ENCODE measurements around the gene PLA2G4E. TPM values are rescaled to one million over a fixed set of nuclear protein-coding genes. Genes with fewer than 3 reads are reported as not detected.

Gene PLA2G4E
- total and polyA plus RNA-seq, 5 donors: 0.06 to 0.26 (median 0.08) TPM

GRCh38 chr15:41932101-41932500, 88.7 kb downstream of the PLA2G4E start:
- DNase-seq: no peak
- Histone ChIP-seq H3K27me3 (ENCODE audit: control insufficient read depth, insufficient read depth) (no peaks in the 10 kb centered on the region), H3K4me1 (ENCODE audit: control insufficient read depth, insufficient read depth, low read length) (peaks cover 34% of the 10 kb centered on the region), H3K9me3 (ENCODE audit: control insufficient read depth, low read length) (no peaks in the 10 kb centered on the region), H3K4me3 (ENCODE audit: low read length) (no peak overlapping the region), H3K27ac (ENCODE audit: low read length) (no peak overlapping the region)
- WGBS: 90% methylated on average over 9 of the region's 9 CpGs
- intact Hi-C loops (cut with DNase I): no loop called here
- ATAC-seq: no peak

Other genes with a start within 250 kb of the PLA2G4E start
- gene MAPKBP1, start 246.6 kb downstream of the PLA2G4E start, total RNA-seq: 10 to 100 TPM; 16.0 to 20.4 (median 19.2) TPM
- 11.2 TPM for gene MAPKBP1, start 246.6 kb downstream of the PLA2G4E start, polyA plus RNA-seq
- 10 to 100 TPM in 3 of 4 donors, 1 to 10 TPM in 1; 8.5 to 17.2 (median 16.2) TPM for gene JMJD7, start 192.9 kb downstream of the PLA2G4E start, total RNA-seq
- gene JMJD7, start 192.9 kb downstream of the PLA2G4E start, polyA plus RNA-seq: 16.5 TPM
- gene PLA2G4B, start 182.2 kb downstream of the PLA2G4E start, total RNA-seq: 1 to 10 TPM; 1.8 to 7.1 (median 5.8) TPM
- 3.9 TPM for gene PLA2G4B, start 182.2 kb downstream of the PLA2G4E start, polyA plus RNA-seq
- gene SPTBN5, start 127.0 kb downstream of the PLA2G4E start, total RNA-seq: 1 to 10 TPM; 1.7 to 4.3 (median 3.8) TPM
- 2.3 TPM for gene SPTBN5, start 127.0 kb downstream of the PLA2G4E start, polyA plus RNA-seq
- gene EHD4, start 48.5 kb downstream of the PLA2G4E start, total RNA-seq: 10 to 100 TPM; 31.7 to 37.4 (median 35.3) TPM
- gene EHD4, start 48.5 kb downstream of the PLA2G4E start, polyA plus RNA-seq: 26.3 TPM
- gene PLA2G4D, start 73.5 kb upstream of the PLA2G4E start, total RNA-seq: not detected
- not detected for gene PLA2G4D, start 73.5 kb upstream of the PLA2G4E start, polyA plus RNA-seq
- gene PLA2G4F, start 135.6 kb upstream of the PLA2G4E start, total RNA-seq: 1 to 10 TPM in 2 of 4 donors, under 1 TPM in 1, not detected in 1; 0.54 to 3.0 (median 1.2) TPM
- 1.1 TPM for gene PLA2G4F, start 135.6 kb upstream of the PLA2G4E start, polyA plus RNA-seq
- gene VPS39, start 187.3 kb upstream of the PLA2G4E start, total RNA-seq: 10 to 100 TPM; 45.1 to 53.3 (median 48.3) TPM
- gene VPS39, start 187.3 kb upstream of the PLA2G4E start, polyA plus RNA-seq: 35.5 TPM